MCF 10A (cell line): ENCODE data around the gene MARF1. TPM values are rescaled to one million over a fixed set of nuclear protein-coding genes. Genes with fewer than 3 reads are reported as not detected.

Experiments used
- BruUV-seq: library from RNA; stranded (reverse); fragments of 400-500 nt; replicated peaks from 2 replicates; lab custom pipeline; 2021; lab: Mats Ljungman, UMichigan
- CTCF ChIA-PET: fragments of 300-600 bp; sonication (Branson Sonifier 250); formaldehyde crosslinking; extraction: SDS; loops from one replicate; lab custom pipeline; 2021; ENCODE audit warnings: antibody characterized with exemption, inconsistent platforms; lab: Yijun Ruan, JAX
- POLR2A ChIA-PET: fragments of 300-600, 350-650 bp; sonication (Branson Sonifier 250); formaldehyde crosslinking; extraction: SDS; loops from one replicate; lab custom pipeline; 2020; ENCODE audit warnings: antibody characterized with exemption, inconsistent platforms; lab: Yijun Ruan, JAX
- DNase-seq: peaks from one replicate; pipeline ENCODE4 v3.0.0-alpha.2; 2018; ENCODE audit not compliant: unreplicated experiment
- H3K27ac Mint-ChIP-seq: one replicate; pipeline ENCODE4 v1.8.0; 2022; ENCODE audit warnings: mild to moderate bottlenecking, low read depth, mixed read lengths; ENCODE audit not compliant: unreplicated experiment
- H3K27me3 Mint-ChIP-seq: one replicate; pipeline ENCODE4 v1.8.0; 2022; ENCODE audit warnings: mixed read lengths; ENCODE audit not compliant: insufficient read depth, unreplicated experiment
- H3K36me3 Mint-ChIP-seq: one replicate; pipeline ENCODE4 v1.8.0; 2022; ENCODE audit warnings: mild to moderate bottlenecking, moderate library complexity, mixed read lengths; ENCODE audit not compliant: insufficient read depth, unreplicated experiment
- H3K4me1 Mint-ChIP-seq: one replicate; pipeline ENCODE4 v1.8.0; 2022; ENCODE audit warnings: mixed read lengths; ENCODE audit not compliant: insufficient read depth, unreplicated experiment
- H3K4me3 Mint-ChIP-seq: one replicate; pipeline ENCODE4 v1.8.0; 2022; ENCODE audit warnings: mild to moderate bottlenecking, moderate library complexity, mixed read lengths; ENCODE audit not compliant: unreplicated experiment
- H3K9me3 Mint-ChIP-seq: one replicate; pipeline ENCODE4 v1.8.0; 2022; ENCODE audit warnings: mixed read lengths; ENCODE audit not compliant: unreplicated experiment
- intact Hi-C: fragments of 100-400 bp; cut with micrococcal nuclease; formaldehyde crosslinking; loops from 2 replicates; pipeline ENCODE4 v1.14.1; 2022
- total RNA-seq: library from RNA; stranded (reverse); gene quantifications from 2 replicates; pipeline ENCODE4 v1.2.3, GENCODE V29; 2022
- TF ChIP-seq, protein P1 (sequence below): fragments of 200-600 bp; IDR thresholded peaks from one replicate; pipeline ENCODE4 v1.8.0; 2022; ENCODE audit warnings: antibody characterized with exemption, mild to moderate bottlenecking; ENCODE audit not compliant: unreplicated experiment

MARF1 gene
- total RNA-seq, 1 experiment from 2014 or later, result 48.1 TPM

DNA sequence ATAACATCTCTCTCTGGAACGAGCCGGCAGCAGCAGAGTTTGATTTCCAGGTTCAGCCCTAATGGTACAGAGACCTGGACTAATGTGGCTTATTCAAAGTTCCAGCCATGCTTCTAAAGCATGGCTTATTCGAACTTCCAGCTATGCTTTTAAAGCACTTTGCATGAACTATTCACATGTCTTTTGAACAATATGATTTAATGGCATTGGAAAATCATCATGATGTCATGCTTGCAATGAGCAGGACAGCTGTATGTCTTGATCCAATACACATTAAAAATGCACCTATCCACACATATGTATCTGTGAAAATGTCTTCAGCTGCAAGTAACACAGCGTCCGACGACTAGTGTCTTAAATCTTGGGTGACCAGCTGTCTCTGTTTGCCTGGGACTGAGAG is 85.7 kb downstream of the MARF1 start:
- no peak overlapping the region for H3K4me3 Mint-ChIP-seq
- no peaks in the 10 kb centered on the region for H3K9me3 Mint-ChIP-seq
- CTCF ChIA-PET, result interaction anchor here (0.6 kb wide), 1 partner anchor 15 kb away, joined by 3 read pairs; no protein-coding TSS in a partner anchor
- H3K36me3 Mint-ChIP-seq, result no peaks in the 10 kb centered on the region
- intact Hi-C loops, result no loop called here
- H3K27ac Mint-ChIP-seq, result no peak overlapping the region
- TF ChIP-seq, protein P1, sequence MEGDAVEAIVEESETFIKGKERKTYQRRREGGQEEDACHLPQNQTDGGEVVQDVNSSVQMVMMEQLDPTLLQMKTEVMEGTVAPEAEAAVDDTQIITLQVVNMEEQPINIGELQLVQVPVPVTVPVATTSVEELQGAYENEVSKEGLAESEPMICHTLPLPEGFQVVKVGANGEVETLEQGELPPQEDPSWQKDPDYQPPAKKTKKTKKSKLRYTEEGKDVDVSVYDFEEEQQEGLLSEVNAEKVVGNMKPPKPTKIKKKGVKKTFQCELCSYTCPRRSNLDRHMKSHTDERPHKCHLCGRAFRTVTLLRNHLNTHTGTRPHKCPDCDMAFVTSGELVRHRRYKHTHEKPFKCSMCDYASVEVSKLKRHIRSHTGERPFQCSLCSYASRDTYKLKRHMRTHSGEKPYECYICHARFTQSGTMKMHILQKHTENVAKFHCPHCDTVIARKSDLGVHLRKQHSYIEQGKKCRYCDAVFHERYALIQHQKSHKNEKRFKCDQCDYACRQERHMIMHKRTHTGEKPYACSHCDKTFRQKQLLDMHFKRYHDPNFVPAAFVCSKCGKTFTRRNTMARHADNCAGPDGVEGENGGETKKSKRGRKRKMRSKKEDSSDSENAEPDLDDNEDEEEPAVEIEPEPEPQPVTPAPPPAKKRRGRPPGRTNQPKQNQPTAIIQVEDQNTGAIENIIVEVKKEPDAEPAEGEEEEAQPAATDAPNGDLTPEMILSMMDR, result no peak
- DNase-seq, result no peak
- H3K4me1 Mint-ChIP-seq, result no peaks in the 10 kb centered on the region
- no TSS peak for BruUV-seq
- no peaks in the 10 kb centered on the region for H3K27me3 Mint-ChIP-seq
- POLR2A ChIA-PET, result no interaction called here

DNA sequence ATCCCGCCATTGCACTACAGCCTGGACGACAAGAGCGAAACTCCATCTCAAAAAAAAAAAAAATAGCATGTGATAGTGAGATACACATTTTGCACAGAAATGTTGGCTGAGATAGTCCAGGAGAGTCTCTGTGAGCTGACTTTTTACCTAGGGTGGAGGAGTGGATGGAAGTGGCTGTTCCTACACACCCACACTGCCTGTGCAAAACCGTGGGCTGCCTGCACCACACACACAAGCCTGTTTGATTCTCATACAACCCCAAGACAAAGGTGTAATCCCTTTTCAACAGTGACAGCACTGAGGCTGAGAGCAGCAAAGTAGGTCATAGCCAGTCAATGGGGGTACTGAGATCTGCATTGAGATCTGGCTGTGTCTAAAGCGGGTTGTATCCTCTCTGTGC is 86.8 kb downstream of the MARF1 start:
- POLR2A ChIA-PET, result no interaction called here
- Mint-ChIP-seq H3K4me1 (no peaks in the 10 kb centered on the region), H3K9me3 (no peaks in the 10 kb centered on the region), H3K36me3 (no peaks in the 10 kb centered on the region), H3K4me3 (no peak overlapping the region), H3K27me3 (no peaks in the 10 kb centered on the region), H3K27ac (no peak overlapping the region)
- intact Hi-C loops, result no loop called here
- BruUV-seq, result no TSS peak
- TF ChIP-seq, protein P1, result no peak
- CTCF ChIA-PET, result no interaction called here
- DNase-seq, result no peak

GRCh38 chr16:15553313-15554088 is 89.5 kb downstream of the MARF1 start:
- CTCF ChIA-PET, result interaction anchor here (0.7 to 1.0 kb wide), 2 partner anchors 12 to 334 kb away, joined by 3 to 4 read pairs; no protein-coding TSS in a partner anchor
- no peaks in the 10 kb centered on the region for H3K9me3 Mint-ChIP-seq
- no peaks in the 10 kb centered on the region for H3K27me3 Mint-ChIP-seq
- H3K4me3 Mint-ChIP-seq, result no peak overlapping the region
- intact Hi-C loops, result no loop called here
- no TSS peak for BruUV-seq
- POLR2A ChIA-PET, result interaction anchor here (0.6 kb wide), 1 partner anchor 110 kb away, joined by 3 read pairs; no protein-coding TSS in a partner anchor
- no peak for DNase-seq
- H3K36me3 Mint-ChIP-seq, result no peaks in the 10 kb centered on the region
- no peaks in the 10 kb centered on the region for H3K4me1 Mint-ChIP-seq
- no peak overlapping the region for H3K27ac Mint-ChIP-seq
- TF ChIP-seq, protein P1, result no peak

- DNase-seq, result no peak
- no TSS peak for BruUV-seq
- POLR2A ChIA-PET, result no interaction called here
- Mint-ChIP-seq H3K9me3 (no peaks in the 10 kb centered on the region), H3K36me3 (no peaks in the 10 kb centered on the region), H3K4me3 (no peak overlapping the region), H3K27me3 (no peaks in the 10 kb centered on the region), H3K4me1 (no peaks in the 10 kb centered on the region), H3K27ac (no peak overlapping the region)
- TF ChIP-seq, protein P1, result no peak
- intact Hi-C loops, result no loop called here
- CTCF ChIA-PET, result interaction anchor here (1.1 kb wide), 1 partner anchor 35 kb away, joined by 3 read pairs; no protein-coding TSS in a partner anchor
These were observed 90.4 kb downstream of the MARF1 start for GRCh38 chr16:15552507-15552906.
